Astrocyte (in vitro differentiated cells and primary cell): ENCODE data around the gene PLA2G4D. TPM values are rescaled to one million over a fixed set of nuclear protein-coding genes. Genes with fewer than 3 reads are reported as not detected.
A peak's percentile ranks its signal among the peaks of the same experiment; 100 is the strongest.

Experiments used
- DNase-seq: peaks from one replicate; pipeline ENCODE4 v3.0.0-alpha.2; 2010; ENCODE audit warnings: low read depth
- FAIRE-seq: peaks from 2 replicates; lab custom pipeline; 2011; peaks lifted over from hg19 to GRCh38; lab: Jason Lieb, UNC
- H2AFZ ChIP-seq: 2 replicates; pipeline ENCODE4 v1.6.0; 2012; ENCODE audit warnings: low read depth, low read length, inconsistent platforms
- H3K27ac ChIP-seq: 2 replicates; pipeline ENCODE4 v1.5.1; 2011; ENCODE audit warnings: low read depth, low read length, inconsistent platforms
- H3K27me3 ChIP-seq: 2 replicates; pipeline ENCODE4 v1.6.0; 2011; ENCODE audit warnings: low read length, inconsistent platforms; ENCODE audit not compliant: insufficient read depth
- H3K36me3 ChIP-seq: 2 replicates; pipeline ENCODE4 v1.5.1; 2011; ENCODE audit warnings: low read length, inconsistent platforms; ENCODE audit not compliant: insufficient read depth
- H3K4me1 ChIP-seq: 2 replicates; pipeline ENCODE4 v1.5.1; 2011; ENCODE audit warnings: low read length, inconsistent platforms; ENCODE audit not compliant: insufficient read depth
- H3K4me2 ChIP-seq: 2 replicates; pipeline ENCODE4 v1.6.0; 2012; ENCODE audit warnings: low read length, inconsistent platforms
- H3K4me3 ChIP-seq: 2 replicates; pipeline ENCODE4 v1.5.1; 2011; ENCODE audit warnings: low read depth, mild to moderate bottlenecking, low read length, inconsistent platforms; ENCODE audit not compliant: insufficient read depth
- H3K79me2 ChIP-seq: 2 replicates; pipeline ENCODE4 v1.6.0; 2012; ENCODE audit warnings: mild to moderate bottlenecking, low read length, inconsistent platforms; ENCODE audit not compliant: insufficient read depth
- H3K9ac ChIP-seq: 2 replicates; pipeline ENCODE4 v1.6.0; 2012; ENCODE audit warnings: mild to moderate bottlenecking, low read length, inconsistent platforms
- H3K9me3 ChIP-seq: 2 replicates; pipeline ENCODE4 v1.5.1; 2012; ENCODE audit warnings: low read depth, mild to moderate bottlenecking, low read length, inconsistent platforms; ENCODE audit not compliant: insufficient read depth
- H4K20me1 ChIP-seq: 2 replicates; pipeline ENCODE4 v1.6.0; 2012; ENCODE audit warnings: low read length, inconsistent platforms; ENCODE audit not compliant: insufficient read depth
- H3K27ac Mint-ChIP-seq: one replicate; pipeline ENCODE4 v1.8.0; 2021; ENCODE audit warnings: mild to moderate bottlenecking, mixed read lengths; ENCODE audit not compliant: unreplicated experiment
- H3K27me3 Mint-ChIP-seq: one replicate; pipeline ENCODE4 v1.8.0; 2021; ENCODE audit warnings: low read depth, mixed read lengths; ENCODE audit not compliant: unreplicated experiment
- H3K36me3 Mint-ChIP-seq: one replicate; pipeline ENCODE4 v1.8.0; 2021; ENCODE audit warnings: low read depth, mixed read lengths; ENCODE audit not compliant: unreplicated experiment
- H3K4me1 Mint-ChIP-seq: one replicate; pipeline ENCODE4 v1.8.0; 2021; ENCODE audit warnings: low read depth, mixed read lengths; ENCODE audit not compliant: unreplicated experiment
- H3K4me3 Mint-ChIP-seq: one replicate; pipeline ENCODE4 v1.8.0; 2021; ENCODE audit warnings: mild to moderate bottlenecking, moderate library complexity, mixed read lengths; ENCODE audit not compliant: unreplicated experiment
- H3K9me3 Mint-ChIP-seq: one replicate; pipeline ENCODE4 v1.8.0; 2021; ENCODE audit warnings: mild to moderate bottlenecking, mixed read lengths; ENCODE audit not compliant: unreplicated experiment
- EZH2 ChIP-seq: IDR thresholded peaks from 2 replicates; pipeline ENCODE4 v1.6.1; 2012; ENCODE audit warnings: mild to moderate bottlenecking, low read length, inconsistent platforms; ENCODE audit not compliant: insufficient read depth
- total RNA-seq: library from RNA; stranded (reverse); gene quantifications from 2 replicates; pipeline ENCODE4 v1.2.1, GENCODE V29; 2021
- TF ChIP-seq, protein P1 (sequence below): IDR thresholded peaks from 2 replicates; pipeline ENCODE4 v1.5.1; 2011; ENCODE audit warnings: low read depth, mild to moderate bottlenecking, inconsistent platforms, low read length, moderate library complexity; ENCODE audit not compliant: insufficient read depth

Gene PLA2G4D
- total RNA-seq, 1 donor from 2014 or later = not detected

DNA sequence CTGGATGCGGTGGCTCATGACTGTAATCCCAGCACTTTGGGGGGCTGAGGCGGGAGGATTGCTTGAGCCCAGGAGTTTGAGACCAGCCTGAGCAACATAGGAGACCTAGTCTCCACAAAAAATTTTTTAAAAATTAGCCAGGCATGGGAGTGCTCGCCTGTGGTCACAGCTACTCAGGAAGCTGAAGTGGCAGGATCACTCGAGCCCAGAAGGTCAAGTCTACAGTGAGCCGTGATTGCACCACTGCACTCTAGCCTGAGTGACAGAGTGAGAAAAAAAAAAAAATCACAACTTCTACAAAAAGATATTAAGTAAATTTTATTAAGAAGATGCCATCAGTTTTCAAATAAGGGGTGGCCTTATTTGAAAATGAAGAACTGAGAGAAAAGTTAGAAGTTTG is 11.9 kb upstream of the PLA2G4D start:
- Histone ChIP-seq H3K36me3 (no peaks in the 10 kb centered on the region), H4K20me1 (no peaks in the 10 kb centered on the region), H3K9me3 (no peaks in the 10 kb centered on the region), H3K4me3 (no peak overlapping the region), H3K9ac (no peak overlapping the region), H3K4me1 (no peaks in the 10 kb centered on the region), H3K27me3 (peaks cover 20% of the 10 kb centered on the region), H3K79me2 (no peaks in the 10 kb centered on the region), H3K4me2 (no peak overlapping the region), H3K27ac (no peak overlapping the region), H2AFZ (no peak overlapping the region)
- Mint-ChIP-seq H3K9me3 (no peaks in the 10 kb centered on the region), H3K27me3 (peaks cover 6% of the 10 kb centered on the region), H3K4me3 (no peak overlapping the region), H3K36me3 (no peaks in the 10 kb centered on the region), H3K4me1 (peaks cover 9% of the 10 kb centered on the region), H3K27ac (no peak overlapping the region)
- TF ChIP-seq, protein P1, sequence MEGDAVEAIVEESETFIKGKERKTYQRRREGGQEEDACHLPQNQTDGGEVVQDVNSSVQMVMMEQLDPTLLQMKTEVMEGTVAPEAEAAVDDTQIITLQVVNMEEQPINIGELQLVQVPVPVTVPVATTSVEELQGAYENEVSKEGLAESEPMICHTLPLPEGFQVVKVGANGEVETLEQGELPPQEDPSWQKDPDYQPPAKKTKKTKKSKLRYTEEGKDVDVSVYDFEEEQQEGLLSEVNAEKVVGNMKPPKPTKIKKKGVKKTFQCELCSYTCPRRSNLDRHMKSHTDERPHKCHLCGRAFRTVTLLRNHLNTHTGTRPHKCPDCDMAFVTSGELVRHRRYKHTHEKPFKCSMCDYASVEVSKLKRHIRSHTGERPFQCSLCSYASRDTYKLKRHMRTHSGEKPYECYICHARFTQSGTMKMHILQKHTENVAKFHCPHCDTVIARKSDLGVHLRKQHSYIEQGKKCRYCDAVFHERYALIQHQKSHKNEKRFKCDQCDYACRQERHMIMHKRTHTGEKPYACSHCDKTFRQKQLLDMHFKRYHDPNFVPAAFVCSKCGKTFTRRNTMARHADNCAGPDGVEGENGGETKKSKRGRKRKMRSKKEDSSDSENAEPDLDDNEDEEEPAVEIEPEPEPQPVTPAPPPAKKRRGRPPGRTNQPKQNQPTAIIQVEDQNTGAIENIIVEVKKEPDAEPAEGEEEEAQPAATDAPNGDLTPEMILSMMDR = no peak
- no peak for TF ChIP-seq EZH2
- no peak for FAIRE-seq
- no peak for DNase-seq

DNA sequence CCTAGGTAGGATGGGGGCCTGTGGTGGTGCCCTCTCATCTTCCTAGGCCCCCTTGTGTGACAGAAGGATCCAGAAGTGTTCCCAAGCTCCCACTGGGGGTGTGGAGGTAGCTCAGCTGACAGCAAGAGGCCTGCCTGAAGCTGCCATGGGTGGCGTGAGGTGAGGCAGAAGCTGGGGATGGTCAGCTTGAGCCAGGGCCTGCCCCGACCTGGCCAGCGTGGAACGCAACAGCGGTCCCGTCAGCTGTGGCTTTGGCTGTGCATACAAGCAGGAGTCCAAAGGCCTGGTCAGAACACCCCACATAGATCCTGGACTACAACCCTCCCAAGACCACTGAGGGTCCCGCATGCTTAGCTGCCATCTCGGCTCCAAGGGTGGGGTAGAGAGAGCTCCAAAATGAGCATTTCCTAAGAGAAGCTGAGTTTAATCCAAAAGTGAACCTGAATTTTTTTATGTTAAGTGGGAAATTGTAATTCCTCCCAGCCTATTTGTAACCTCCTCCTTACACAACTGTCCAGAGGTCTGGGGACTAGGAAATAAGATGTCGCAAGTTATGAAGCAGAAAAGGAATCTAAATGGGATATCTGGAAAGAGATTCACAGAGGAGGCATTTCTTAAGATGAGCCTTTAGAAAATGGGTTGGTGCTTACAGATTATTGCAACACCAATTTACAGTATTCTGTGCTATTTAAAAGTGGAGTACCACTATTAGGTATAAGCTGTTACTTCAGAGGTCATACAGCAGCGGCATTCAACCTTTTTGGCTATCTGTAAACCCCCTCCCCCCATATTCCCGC is 9.9 kb upstream of the PLA2G4D start:
- Mint-ChIP-seq H3K27me3 (peaks cover 6% of the 10 kb centered on the region), H3K9me3 (no peaks in the 10 kb centered on the region), H3K4me1 (peaks cover 9% of the 10 kb centered on the region), H3K4me3 (no peak overlapping the region), H3K27ac (no peak overlapping the region), H3K36me3 (no peaks in the 10 kb centered on the region)
- Histone ChIP-seq H3K79me2 (no peaks in the 10 kb centered on the region), H2AFZ (no peak overlapping the region), H4K20me1 (no peaks in the 10 kb centered on the region), H3K4me1 (peaks cover 9% of the 10 kb centered on the region), H3K27me3 (peaks cover 17% of the 10 kb centered on the region), H3K9me3 (no peaks in the 10 kb centered on the region), H3K4me3 (no peak overlapping the region), H3K9ac (no peak overlapping the region), H3K27ac (no peak overlapping the region), H3K36me3 (no peaks in the 10 kb centered on the region), H3K4me2 (no peak overlapping the region)
- DNase-seq = no peak
- TF ChIP-seq EZH2 = no peak
- TF ChIP-seq, protein P1 = no peak
- no peak for FAIRE-seq

DNA sequence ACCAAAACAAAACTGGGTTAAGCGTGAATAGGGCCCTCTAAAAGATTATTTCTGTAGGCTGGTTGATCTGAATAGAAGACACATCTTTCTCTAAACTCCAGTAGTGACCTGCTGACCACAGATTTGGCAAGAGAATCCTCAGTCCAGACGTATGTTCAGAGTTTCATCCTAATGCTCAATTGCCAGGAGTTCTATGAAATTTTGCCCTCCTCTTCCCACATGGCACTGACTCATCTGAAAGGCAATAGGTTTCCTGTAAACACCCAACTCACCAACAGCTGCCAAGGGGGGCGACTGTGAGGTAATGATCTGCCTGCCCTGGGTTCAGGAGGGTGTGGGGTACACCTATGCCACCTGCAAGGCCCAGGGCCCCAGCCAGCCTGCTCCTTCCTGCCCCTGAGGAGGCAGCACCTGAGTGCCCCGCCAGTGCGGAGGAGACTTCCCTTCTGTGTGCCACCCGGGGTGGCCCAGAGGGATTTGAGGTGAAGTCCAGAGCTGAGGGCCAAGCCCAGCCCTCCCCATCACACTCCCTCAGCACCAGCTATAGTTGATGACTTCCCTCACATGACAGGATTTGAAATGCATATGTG is 8.4 kb upstream of the PLA2G4D start:
- H2AFZ ChIP-seq = no peak overlapping the region
- Mint-ChIP-seq H3K9me3 (no peaks in the 10 kb centered on the region), H3K27me3 (peaks cover 3% of the 10 kb centered on the region), H3K27ac (no peak overlapping the region), H3K4me3 (no peak overlapping the region), H3K4me1 (peaks cover 9% of the 10 kb centered on the region), H3K36me3 (no peaks in the 10 kb centered on the region)
- no peaks in the 10 kb centered on the region for H3K9me3 ChIP-seq
- peaks cover 9% of the 10 kb centered on the region for H3K4me1 ChIP-seq
- DNase-seq (peak; percentile 27), FAIRE-seq (no peak)
- no peak overlapping the region for H3K4me3 ChIP-seq
- peaks cover 2% of the 10 kb centered on the region for H3K27me3 ChIP-seq
- H3K9ac ChIP-seq = no peak overlapping the region
- TF ChIP-seq, protein P1 = no peak
- no peaks in the 10 kb centered on the region for H3K79me2 ChIP-seq
- H3K36me3 ChIP-seq = no peaks in the 10 kb centered on the region
- H3K4me2 ChIP-seq = no peak overlapping the region
- H3K27ac ChIP-seq = no peak overlapping the region
- H4K20me1 ChIP-seq = no peaks in the 10 kb centered on the region
